Uterus (tissue), 4 donors: ENCODE data around the gene LRRC8A. TPM values are rescaled to one million over a fixed set of nuclear protein-coding genes. Genes with fewer than 3 reads are reported as not detected.

Source experiments
- DNase-seq, 2 donors: peaks; one replicate each; pipeline ENCODE4 v3.0.0-alpha.2; 2019 to 2020
- H3K27ac ChIP-seq, 2 donors: fragments of 200-600 bp; sonication (generic); 1 replicate in 1 of 2; 2 replicates in 1 of 2; pipeline ENCODE4 v1.5.1; 2016 to 2018
- H3K27me3 ChIP-seq, 2 donors: fragments of 200-600 bp; sonication (generic); one replicate each; pipeline ENCODE4 v1.5.1; 2018 to 2019; ENCODE audit warnings: control low read depth in 1 of 2
- H3K36me3 ChIP-seq, 2 donors: fragments of 200-600 bp; sonication (generic); one replicate each; pipeline ENCODE4 v1.5.1; 2019; ENCODE audit warnings: control low read depth in 1 of 2
- H3K4me1 ChIP-seq, 2 donors: fragments of 200-600 bp; sonication (generic); one replicate each; pipeline ENCODE4 v1.5.1; 2018 to 2019; ENCODE audit warnings: control low read depth in 1 of 2
- H3K4me3 ChIP-seq, 2 donors: fragments of 200-600 bp; sonication (generic); 1 replicate in 1 of 2; 2 replicates in 1 of 2; pipeline ENCODE4 v1.5.1; 2018 to 2019; ENCODE audit warnings: mild to moderate bottlenecking in 1 of 2
- H3K9me3 ChIP-seq, 2 donors: fragments of 200-600 bp; sonication (generic); one replicate each; pipeline ENCODE4 v1.5.1; 2019; ENCODE audit warnings: control low read depth in 1 of 2
- CTCF ChIP-seq, 4 experiments: fragments of 200-600 bp in 2 of 4; fragments of 450-650 bp in 2 of 4; sonication (generic) in 2 of 4; IDR thresholded peaks; one replicate each; pipeline ENCODE4 v1.5.1; 2016 to 2019; ENCODE audit warnings: antibody characterized with exemption in 4 of 4, mild to moderate bottlenecking in 2 of 4, moderate library complexity in 1 of 4
- POLR2A ChIP-seq, 2 donors: fragments of 450-650 bp; IDR thresholded peaks; one replicate each; pipeline ENCODE4 v1.6.1; 2016; ENCODE audit warnings: antibody characterized with exemption in 2 of 2, mild to moderate bottlenecking in 1 of 2, moderate library complexity in 1 of 2
- intact Hi-C: fragments of 100-400 bp; cut with DNase I; formaldehyde crosslinking; loops from one replicate; pipeline ENCODE4 v1.15.1; 2023; ENCODE audit warnings: low total_unique reads
- total RNA-seq, 4 donors: library from RNA; depleted of rRNA in 3 of 4; stranded (reverse); fragments of >200 nt in 3 of 4; gene quantifications; one replicate each; pipeline versions ENCODE4 v1.1.0 to v1.2.4, GENCODE V29; 2014 to 2023
- donor health status: DM: yes; HTN: yes; CAD: no.

Gene LRRC8A
- total RNA-seq, 4 donors from 2014 or later: 23.5 to 58.7 (median 30.8) TPM

DNA sequence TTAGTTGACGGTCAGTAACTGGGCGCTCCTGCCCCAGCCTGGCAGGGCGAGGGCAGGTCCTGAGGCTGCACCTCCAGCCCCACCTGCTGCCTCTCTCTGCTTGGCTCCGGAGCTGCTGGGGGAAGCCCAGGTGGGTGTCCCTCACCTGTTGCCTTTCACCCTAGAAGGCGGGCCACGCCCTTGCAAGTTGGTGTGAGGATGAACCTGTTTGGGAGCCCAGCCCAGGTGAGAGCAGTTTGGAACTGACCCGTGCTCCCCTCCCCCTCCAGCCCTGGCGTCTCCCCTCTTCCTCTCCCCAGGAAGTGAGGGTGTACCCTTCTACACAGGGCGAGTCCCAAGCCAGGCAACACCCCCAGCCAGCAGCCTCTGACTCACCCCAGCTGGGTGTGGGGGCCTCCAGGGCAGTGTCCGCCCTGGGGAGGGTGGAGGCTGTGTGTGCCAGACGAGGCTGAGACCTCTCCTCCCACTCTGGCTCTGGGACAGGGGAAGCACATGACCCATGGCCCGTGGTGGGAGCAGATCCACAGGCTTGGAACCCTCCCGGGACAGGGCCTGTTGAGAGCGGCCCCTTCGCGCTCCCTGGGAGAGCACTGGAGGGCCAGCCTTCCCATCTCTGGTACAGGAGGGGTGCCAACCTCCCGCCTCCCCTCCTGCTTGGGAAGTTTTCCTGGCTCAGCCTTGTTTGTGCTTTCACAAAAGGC is 10.4 kb downstream of the LRRC8A start:
- Histone ChIP-seq H3K27ac (peak overlapping the region; percentile 91 to 97), H3K9me3 (no peaks in the 10 kb centered on the region), H3K27me3 (no peaks in the 10 kb centered on the region), H3K4me3 (peak overlapping the region in 1 of 2 donors; percentile 31), H3K4me1 (peaks cover 8 to 35% of the 10 kb centered on the region in 2 donors), H3K36me3 (no peaks in the 10 kb centered on the region)
- intact Hi-C loops: no loop called here
- TF ChIP-seq POLR2A (IDR thresholded peaks at IDR 0.05) (peak; percentile 23 to 41), CTCF (IDR thresholded peaks at IDR 0.05) (no peak)
- peak; percentile 94 to 96 for DNase-seq

- no peaks in the 10 kb centered on the region for H3K36me3 ChIP-seq
- DNase-seq: no peak
- H3K27ac ChIP-seq: peak overlapping the region; percentile 91 to 97
- intact Hi-C loops: no loop called here
- peaks cover 8 to 28% of the 10 kb centered on the region in 2 donors for H3K4me1 ChIP-seq
- H3K9me3 ChIP-seq: no peaks in the 10 kb centered on the region
- no peak overlapping the region for H3K4me3 ChIP-seq
- no peaks in the 10 kb centered on the region for H3K27me3 ChIP-seq
- no peak for TF ChIP-seq CTCF (IDR thresholded peaks at IDR 0.05)
- no peak for TF ChIP-seq POLR2A (IDR thresholded peaks at IDR 0.05)
Measured at GRCh38 chr9:128893354-128893753, 11.4 kb downstream of the LRRC8A start.

GRCh38 chr9:128894764-128895163 is 12.8 kb downstream of the LRRC8A start:
- peak overlapping the region; percentile 51 to 97 for H3K27ac ChIP-seq

DNA sequence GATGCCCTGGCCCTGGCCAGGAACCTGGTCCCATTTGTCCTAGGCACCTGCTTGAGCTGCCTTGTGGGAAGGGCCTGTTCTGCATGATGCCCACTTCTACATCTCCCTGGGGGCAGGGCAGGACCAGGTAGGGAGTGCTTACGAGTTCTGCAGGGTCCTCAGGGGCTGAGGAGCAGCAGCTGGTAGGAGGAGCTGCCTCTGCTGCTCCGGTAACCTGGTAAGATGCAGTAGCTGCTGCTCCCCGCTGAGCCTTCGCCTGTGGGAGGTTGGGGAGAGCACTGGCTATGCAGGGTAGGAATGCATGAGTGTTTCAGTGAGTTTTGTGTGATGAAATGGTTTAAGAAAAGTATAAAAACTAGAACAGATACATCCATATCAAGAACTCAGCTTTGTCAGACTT is 13.6 kb downstream of the LRRC8A start:
- H3K27ac ChIP-seq: peak overlapping the region; percentile 51 to 97

More at GRCh38 chr9:128894764-128895163, 12.8 kb downstream of the LRRC8A start:
- H3K36me3 ChIP-seq: no peaks in the 10 kb centered on the region
- H3K27me3 ChIP-seq: no peaks in the 10 kb centered on the region
- peaks cover 8 to 27% of the 10 kb centered on the region in 2 donors for H3K4me1 ChIP-seq
- no peak for TF ChIP-seq POLR2A (IDR thresholded peaks at IDR 0.05)
- TF ChIP-seq CTCF (IDR thresholded peaks at IDR 0.05): no peak
- H3K9me3 ChIP-seq: no peaks in the 10 kb centered on the region
- H3K4me3 ChIP-seq: no peak overlapping the region
- intact Hi-C loops: no loop called here
- no peak for DNase-seq

More for the DNA sequence above, 13.6 kb downstream of the LRRC8A start:
- Histone ChIP-seq H3K4me1 (peaks cover 8 to 27% of the 10 kb centered on the region in 2 donors), H3K27me3 (no peaks in the 10 kb centered on the region), H3K4me3 (no peak overlapping the region), H3K36me3 (no peaks in the 10 kb centered on the region), H3K9me3 (no peaks in the 10 kb centered on the region)
- DNase-seq: no peak
- TF ChIP-seq POLR2A (IDR thresholded peaks at IDR 0.05): no peak
- peak in 1 of 4 experiments; percentile 13 for TF ChIP-seq CTCF (IDR thresholded peaks at IDR 0.05)
- intact Hi-C loops: no loop called here
